Measurements from ENCODE around the gene IL17RE. TPM values are rescaled to one million over a fixed set of nuclear protein-coding genes. Genes with fewer than 3 reads are reported as not detected.

The IL17RE gene
- total and polyA plus RNA-seq, 2 experiments from 2014 or later: 1.1 to 3.4 TPM

Small RNA genes lying within 50 kb of the gene (small RNA-seq; reads per million reads assigned to genes)
- not detected for gene RNU6-882P (ENCODE audit: low replicate concordance)

Other genes starting within 250 kb of the IL17RE start
- 7.8 and 8.8 TPM in 2 replicates for gene CPNE9, start 199.0 kb upstream of the IL17RE start, total RNA-seq (2014; rRNA removed; shearing (Covaris generic))
- 6.2 and 7.0 TPM in 2 replicates for gene CPNE9, start 199.0 kb upstream of the IL17RE start, polyA plus RNA-seq (2016; fragmentation: Nextera tagmentation; extraction: Ambion mirVana)
- gene BRPF1, start 171.1 kb upstream of the IL17RE start, total RNA-seq (2014; rRNA removed; shearing (Covaris generic)): 23.7 and 24.7 TPM in 2 replicates
- 6.3 and 8.0 TPM in 2 replicates for gene BRPF1, start 171.1 kb upstream of the IL17RE start, polyA plus RNA-seq (2016; fragmentation: Nextera tagmentation; extraction: Ambion mirVana)
- 25.4 and 27.6 TPM in 2 replicates for gene OGG1, start 152.9 kb upstream of the IL17RE start, total RNA-seq (2014; rRNA removed; shearing (Covaris generic))
- gene OGG1, start 152.9 kb upstream of the IL17RE start, polyA plus RNA-seq (2016; fragmentation: Nextera tagmentation; extraction: Ambion mirVana): 17.4 and 20.6 TPM in 2 replicates
- gene CAMK1, start 132.9 kb upstream of the IL17RE start, total RNA-seq (2014; rRNA removed; shearing (Covaris generic)): 3.1 and 4.4 TPM in 2 replicates
- gene CAMK1, start 132.9 kb upstream of the IL17RE start, polyA plus RNA-seq (2016; fragmentation: Nextera tagmentation; extraction: Ambion mirVana): 4.4 and 4.9 TPM in 2 replicates
- gene TADA3, start 110.4 kb upstream of the IL17RE start, total RNA-seq (2014; rRNA removed; shearing (Covaris generic)): 54.4 and 61.7 TPM in 2 replicates
- gene TADA3, start 110.4 kb upstream of the IL17RE start, polyA plus RNA-seq (2016; fragmentation: Nextera tagmentation; extraction: Ambion mirVana): 29.1 and 31.5 TPM in 2 replicates
- gene ARPC4, start 109.8 kb upstream of the IL17RE start, total RNA-seq (2014; rRNA removed; shearing (Covaris generic)): 171 and 176 TPM in 2 replicates
- gene ARPC4, start 109.8 kb upstream of the IL17RE start, polyA plus RNA-seq (2016; fragmentation: Nextera tagmentation; extraction: Ambion mirVana): 71.9 and 73.0 TPM in 2 replicates
- gene TTLL3, start 92.6 kb upstream of the IL17RE start, total RNA-seq (2014; rRNA removed; shearing (Covaris generic)): 4.5 and 5.3 TPM in 2 replicates
- gene TTLL3, start 92.6 kb upstream of the IL17RE start, polyA plus RNA-seq (2016; fragmentation: Nextera tagmentation; extraction: Ambion mirVana): 3.7 and 4.9 TPM in 2 replicates
- gene RPUSD3, start 58.8 kb upstream of the IL17RE start, total RNA-seq (2014; rRNA removed; shearing (Covaris generic)): 73.4 and 82.8 TPM in 2 replicates
- gene RPUSD3, start 58.8 kb upstream of the IL17RE start, polyA plus RNA-seq (2016; fragmentation: Nextera tagmentation; extraction: Ambion mirVana): 59.6 and 64.3 TPM in 2 replicates
- not detected in 2 replicates for gene CIDEC, start 22.6 kb upstream of the IL17RE start, total RNA-seq (2014; rRNA removed; shearing (Covaris generic))
- not detected in 2 replicates for gene CIDEC, start 22.6 kb upstream of the IL17RE start, polyA plus RNA-seq (2016; fragmentation: Nextera tagmentation; extraction: Ambion mirVana)
- gene JAGN1, start 12.2 kb upstream of the IL17RE start, total RNA-seq (2014; rRNA removed; shearing (Covaris generic)): 22.5 and 23.7 TPM in 2 replicates
- gene JAGN1, start 12.2 kb upstream of the IL17RE start, polyA plus RNA-seq (2016; fragmentation: Nextera tagmentation; extraction: Ambion mirVana): 27.9 and 32.0 TPM in 2 replicates
- 12.6 and 15.0 TPM in 2 replicates for gene IL17RC, start 14.2 kb downstream of the IL17RE start, total RNA-seq (2014; rRNA removed; shearing (Covaris generic))
- gene IL17RC, start 14.2 kb downstream of the IL17RE start, polyA plus RNA-seq (2016; fragmentation: Nextera tagmentation; extraction: Ambion mirVana): 8.4 and 10.2 TPM in 2 replicates
- gene CRELD1, start 31.0 kb downstream of the IL17RE start, total RNA-seq (2014; rRNA removed; shearing (Covaris generic)): 8.4 and 11.5 TPM in 2 replicates
- gene CRELD1, start 31.0 kb downstream of the IL17RE start, polyA plus RNA-seq (2016; fragmentation: Nextera tagmentation; extraction: Ambion mirVana): 13.1 and 14.3 TPM in 2 replicates
- 5.1 and 6.9 TPM in 2 replicates for gene PRRT3, start 49.6 kb downstream of the IL17RE start, total RNA-seq (2014; rRNA removed; shearing (Covaris generic))
- 4.3 TPM in 2 replicates for gene PRRT3, start 49.6 kb downstream of the IL17RE start, polyA plus RNA-seq (2016; fragmentation: Nextera tagmentation; extraction: Ambion mirVana)
- 23.8 and 36.2 TPM in 2 replicates for gene EMC3, start 84.0 kb downstream of the IL17RE start, total RNA-seq (2014; rRNA removed; shearing (Covaris generic))
- gene EMC3, start 84.0 kb downstream of the IL17RE start, polyA plus RNA-seq (2016; fragmentation: Nextera tagmentation; extraction: Ambion mirVana): 42.8 and 46.5 TPM in 2 replicates
- 71.6 and 94.4 TPM in 2 replicates for gene FANCD2, start 123.6 kb downstream of the IL17RE start, total RNA-seq (2014; rRNA removed; shearing (Covaris generic))
- 59.5 and 61.5 TPM in 2 replicates for gene FANCD2, start 123.6 kb downstream of the IL17RE start, polyA plus RNA-seq (2016; fragmentation: Nextera tagmentation; extraction: Ambion mirVana)
- gene FANCD2OS, start 205.4 kb downstream of the IL17RE start, total RNA-seq (2014; rRNA removed; shearing (Covaris generic)): not detected in 2 replicates
- gene FANCD2OS, start 205.4 kb downstream of the IL17RE start, polyA plus RNA-seq (2016; fragmentation: Nextera tagmentation; extraction: Ambion mirVana): 0.94 TPM in 1 of 2 replicates, not detected in the other
- 104 and 130 TPM in 2 replicates for gene BRK1, start 212.8 kb downstream of the IL17RE start, total RNA-seq (2014; rRNA removed; shearing (Covaris generic))
- gene BRK1, start 212.8 kb downstream of the IL17RE start, polyA plus RNA-seq (2016; fragmentation: Nextera tagmentation; extraction: Ambion mirVana): 148 and 165 TPM in 2 replicates
- 46.7 and 62.8 TPM in 2 replicates for gene VHL, start 238.9 kb downstream of the IL17RE start, total RNA-seq (2014; rRNA removed; shearing (Covaris generic))
- 16.7 and 18.7 TPM in 2 replicates for gene VHL, start 238.9 kb downstream of the IL17RE start, polyA plus RNA-seq (2016; fragmentation: Nextera tagmentation; extraction: Ambion mirVana)